WTC11 (cell line): Measurements from ENCODE around the gene RASAL2. TPM values are rescaled to one million over a fixed set of nuclear protein-coding genes. Genes with fewer than 3 reads are reported as not detected.

Experiments
- ATAC-seq: fragments of 200-7000 bp; cut with Tn5 transposase; 2 replicates; pipeline ENCODE4 v1.10.0; 2021; ENCODE audit warnings: mild to moderate bottlenecking, moderate library complexity
- CTCF ChIA-PET: fragments of 300-600 bp; sonication (Branson Sonifier 250); formaldehyde crosslinking; loops from one replicate; lab custom pipeline; 2021; ENCODE audit warnings: antibody characterized with exemption; lab: Charles Lee
- POLR2A ChIA-PET: fragments of 350-600 bp; sonication (Branson Sonifier 250); formaldehyde crosslinking; loops from one replicate; lab custom pipeline; 2021; ENCODE audit warnings: antibody characterized with exemption; lab: Charles Lee
- DNase-seq: peaks from one replicate; pipeline ENCODE4 v3.0.0; 2021; ENCODE audit warnings: low spot score
- H3K27ac Mint-ChIP-seq: 2 replicates; pipeline ENCODE4 v1.8.0; 2021; ENCODE audit warnings: mixed read lengths
- H3K27me3 Mint-ChIP-seq: 2 replicates; pipeline ENCODE4 v1.8.0; 2021; ENCODE audit warnings: low read depth, mild to moderate bottlenecking, moderate library complexity, mixed read lengths
- H3K36me3 Mint-ChIP-seq: 2 replicates; pipeline ENCODE4 v1.8.0; 2021; ENCODE audit warnings: mixed read lengths
- H3K4me1 Mint-ChIP-seq: 2 replicates; pipeline ENCODE4 v1.8.0; 2022; ENCODE audit warnings: mixed read lengths
- H3K4me3 Mint-ChIP-seq: 2 replicates; pipeline ENCODE4 v1.8.0; 2021; ENCODE audit warnings: mild to moderate bottlenecking, moderate library complexity, mixed read lengths
- H3K9me3 Mint-ChIP-seq: 2 replicates; pipeline ENCODE4 v1.8.0; 2021; ENCODE audit warnings: mixed read lengths
- ATF2 ChIP-seq: sonication (generic); formaldehyde crosslinking; IDR thresholded peaks from 2 replicates; pipeline ENCODE4 v1.8.1; 2022; ENCODE audit warnings: low read depth, missing genetic modification reagents, borderline replicate concordance
- ATF3 ChIP-seq: sonication (generic); formaldehyde crosslinking; conservative IDR thresholded peaks from 2 replicates; pipeline ENCODE4 v1.8.1; 2022; ENCODE audit warnings: mild to moderate bottlenecking, missing genetic modification reagents
- CBFB ChIP-seq: sonication (generic); formaldehyde crosslinking; IDR thresholded peaks from 2 replicates; pipeline ENCODE4 v1.8.1; 2022; ENCODE audit warnings: mild to moderate bottlenecking, low read depth, missing genetic modification reagents
- CREM ChIP-seq: sonication (generic); formaldehyde crosslinking; IDR thresholded peaks from 2 replicates; pipeline ENCODE4 v1.8.1; 2022; ENCODE audit warnings: mild to moderate bottlenecking, missing genetic modification reagents, moderate library complexity
- E2F5 ChIP-seq: sonication (generic); formaldehyde crosslinking; IDR thresholded peaks from 2 replicates; pipeline ENCODE4 v1.8.1; 2022; ENCODE audit warnings: mild to moderate bottlenecking, moderate library complexity, missing genetic modification reagents
- EMX1 ChIP-seq: fragments of 250-450 bp; sonication (Bioruptor Pico); IDR thresholded peaks from 2 replicates; pipeline ENCODE4 v1.8.0; 2021; ENCODE audit warnings: mild to moderate bottlenecking
- ESRRA ChIP-seq: sonication (generic); formaldehyde crosslinking; IDR thresholded peaks from 2 replicates; pipeline ENCODE4 v1.8.1; 2022; ENCODE audit warnings: mild to moderate bottlenecking, missing genetic modification reagents, borderline replicate concordance
- FOXJ3 ChIP-seq: sonication (generic); formaldehyde crosslinking; IDR thresholded peaks from 2 replicates; pipeline ENCODE4 v1.9.0; 2021; ENCODE audit warnings: missing genetic modification reagents, mild to moderate bottlenecking, borderline replicate concordance
- JAZF1 ChIP-seq: fragments of 250-450 bp; sonication (Bioruptor Pico); IDR thresholded peaks from 2 replicates; pipeline ENCODE4 v1.9.0; 2021; ENCODE audit warnings: moderate library complexity, mild to moderate bottlenecking, inconsistent platforms
- MAX ChIP-seq: sonication (generic); formaldehyde crosslinking; IDR thresholded peaks from 2 replicates; pipeline ENCODE4 v1.8.0; 2022; ENCODE audit warnings: mild to moderate bottlenecking, missing genetic modification reagents
- SOX15 ChIP-seq: fragments of 250-450 bp; sonication (Bioruptor Pico); IDR thresholded peaks from 2 replicates; pipeline ENCODE4 v1.9.0; 2021; ENCODE audit warnings: mild to moderate bottlenecking
- SP1 ChIP-seq: sonication (generic); formaldehyde crosslinking; conservative IDR thresholded peaks from 2 replicates; pipeline ENCODE4 v1.8.1; 2022; ENCODE audit warnings: missing genetic modification reagents
- TCF7 ChIP-seq: sonication (generic); formaldehyde crosslinking; IDR thresholded peaks from 2 replicates; pipeline ENCODE4 v1.8.0; 2022; ENCODE audit warnings: mild to moderate bottlenecking, low read depth, missing genetic modification reagents, moderate library complexity
- USF1 ChIP-seq: sonication (generic); formaldehyde crosslinking; IDR thresholded peaks from 2 replicates; pipeline ENCODE4 v1.8.0; 2022; ENCODE audit warnings: mild to moderate bottlenecking, missing genetic modification reagents
- ZBTB43 ChIP-seq: sonication (generic); formaldehyde crosslinking; IDR thresholded peaks from 2 replicates; pipeline ENCODE4 v1.8.1; 2023; ENCODE audit warnings: mild to moderate bottlenecking, missing genetic modification reagents
- ZNF138 ChIP-seq: sonication (generic); formaldehyde crosslinking; conservative IDR thresholded peaks from 2 replicates; pipeline ENCODE4 v1.8.1; 2022; ENCODE audit warnings: mild to moderate bottlenecking, moderate library complexity, missing genetic modification reagents
- ZNF263 ChIP-seq: sonication (generic); formaldehyde crosslinking; IDR thresholded peaks from 2 replicates; pipeline ENCODE4 v1.8.1; 2022; ENCODE audit warnings: low read depth, mild to moderate bottlenecking, moderate library complexity, missing genetic modification reagents
- ZNF396 ChIP-seq: fragments of 250-450 bp; sonication (Bioruptor Pico); IDR thresholded peaks from 2 replicates; pipeline ENCODE4 v1.8.0; 2021; ENCODE audit warnings: mild to moderate bottlenecking, moderate library complexity, borderline replicate concordance
- ZNF416 ChIP-seq: fragments of 250-450 bp; sonication (Bioruptor Pico); IDR thresholded peaks from 2 replicates; pipeline ENCODE4 v1.9.0; 2021; ENCODE audit warnings: mild to moderate bottlenecking, inconsistent platforms
- ZNF425 ChIP-seq: fragments of 250-450 bp; sonication (Bioruptor Pico); conservative IDR thresholded peaks from 2 replicates; pipeline ENCODE4 v1.9.0; 2021; ENCODE audit warnings: mild to moderate bottlenecking
- ZNF671 ChIP-seq: fragments of 250-450 bp; sonication (Bioruptor Pico); IDR thresholded peaks from 2 replicates; pipeline ENCODE4 v1.8.0; 2021; ENCODE audit warnings: mild to moderate bottlenecking
- total RNA-seq: library from RNA; stranded (reverse); gene quantifications from 3 replicates; pipeline ENCODE4 v1.2.3, GENCODE V29; 2021

RASAL2 gene
- total RNA-seq, 1 experiment from 2014 or later: 29.5 TPM

- TF ChIP-seq E2F5 (no peak), SP1 (no peak)
Observed at GRCh38 chr1:178294654-178295053, 200.8 kb downstream of the RASAL2 start (continued).

GRCh38 chr1:178300352-178300699 lies 206.4 kb downstream of the RASAL2 start:
- ChIA-PET POLR2A (no interaction called here), CTCF (interaction anchor here (0.6 to 2.6 kb wide), 48 partner anchors 8 to 1634 kb away, joined by 3 to 42 read pairs (median 4); partner anchors contain the start of gene RASAL2)
- ATAC-seq: no peak
- Mint-ChIP-seq H3K27me3 (no peaks in the 10 kb centered on the region), H3K27ac (peak overlapping the region; percentile 87; the same call in 1 of the 2 replicates), H3K36me3 (peaks cover under 1% of the 10 kb centered on the region; the same call in 1 of the 2 replicates), H3K9me3 (peaks cover under 1% of the 10 kb centered on the region), H3K4me1 (peaks cover 28% of the 10 kb centered on the region), H3K4me3 (no peak overlapping the region)
- TF ChIP-seq SOX15 (CRISPR knock-in tag) (no peak), ZNF416 (CRISPR knock-in tag) (no peak), ESRRA (no peak), CREM (CRISPR knock-in tag) (no peak), MAX (CRISPR knock-in tag) (no peak), ZNF425 (CRISPR knock-in tag) (no peak), CBFB (no peak), JAZF1 (CRISPR knock-in tag) (no peak), ZNF263 (CRISPR knock-in tag) (no peak), USF1 (CRISPR knock-in tag) (no peak), ZNF396 (CRISPR knock-in tag) (no peak), FOXJ3 (CRISPR knock-in tag) (no peak), ATF2 (CRISPR knock-in tag) (no peak), ZNF138 (CRISPR knock-in tag) (no peak), SP1 (no peak), EMX1 (CRISPR knock-in tag) (no peak), ZBTB43 (CRISPR knock-in tag) (no peak), ZNF671 (CRISPR knock-in tag) (no peak), ATF3 (no peak), TCF7 (CRISPR knock-in tag) (no peak)
- no peak for DNase-seq
